Choroid plexus epithelial cell (primary cell): ENCODE results near the gene LCLAT1.

Experiments
- DNase-seq: peaks from one replicate; pipeline ENCODE4 v3.0.0-alpha.2; 2010; ENCODE audit warnings: low read depth
- H3K4me3 ChIP-seq: 2 replicates; pipeline ENCODE4 v1.5.1; 2011; ENCODE audit warnings: low read depth, mild to moderate bottlenecking, control low read depth, low read length, moderate library complexity
- TF ChIP-seq, protein P1 (sequence below): conservative IDR thresholded peaks from 2 replicates; pipeline ENCODE4 v1.5.1; 2011; ENCODE audit warnings: low read depth, mild to moderate bottlenecking, control low read depth, inconsistent platforms, low read length, moderate library complexity

Gene LCLAT1

DNA sequence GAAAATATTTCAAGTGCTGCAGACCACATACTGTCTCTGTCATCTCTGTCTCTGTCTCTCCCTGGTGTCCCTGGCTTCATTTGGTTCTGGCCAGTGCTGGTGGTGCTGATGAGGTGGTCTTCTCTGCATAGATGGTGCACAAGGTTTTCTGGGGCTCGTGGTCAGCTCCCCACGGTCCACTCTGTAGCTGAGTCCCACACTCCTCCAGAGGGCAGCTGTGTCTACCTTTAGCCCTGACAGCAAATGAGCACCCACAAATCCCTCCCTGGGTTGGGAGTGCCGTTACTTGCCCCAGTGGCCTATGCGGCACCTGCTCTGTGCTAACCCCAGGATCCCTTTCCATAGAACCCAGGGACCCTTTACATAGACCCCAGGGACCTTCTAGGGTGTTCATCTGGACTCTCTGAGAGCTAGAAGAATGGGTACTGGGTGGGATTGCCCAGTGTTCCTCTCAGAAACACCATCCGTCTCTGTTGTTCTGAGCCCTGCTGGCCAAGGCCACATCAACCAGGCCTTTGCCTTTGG, 230.9 kb downstream of the LCLAT1 start:
- no peak for DNase-seq
- H3K4me3 ChIP-seq = no peak overlapping the region
- TF ChIP-seq, protein P1, sequence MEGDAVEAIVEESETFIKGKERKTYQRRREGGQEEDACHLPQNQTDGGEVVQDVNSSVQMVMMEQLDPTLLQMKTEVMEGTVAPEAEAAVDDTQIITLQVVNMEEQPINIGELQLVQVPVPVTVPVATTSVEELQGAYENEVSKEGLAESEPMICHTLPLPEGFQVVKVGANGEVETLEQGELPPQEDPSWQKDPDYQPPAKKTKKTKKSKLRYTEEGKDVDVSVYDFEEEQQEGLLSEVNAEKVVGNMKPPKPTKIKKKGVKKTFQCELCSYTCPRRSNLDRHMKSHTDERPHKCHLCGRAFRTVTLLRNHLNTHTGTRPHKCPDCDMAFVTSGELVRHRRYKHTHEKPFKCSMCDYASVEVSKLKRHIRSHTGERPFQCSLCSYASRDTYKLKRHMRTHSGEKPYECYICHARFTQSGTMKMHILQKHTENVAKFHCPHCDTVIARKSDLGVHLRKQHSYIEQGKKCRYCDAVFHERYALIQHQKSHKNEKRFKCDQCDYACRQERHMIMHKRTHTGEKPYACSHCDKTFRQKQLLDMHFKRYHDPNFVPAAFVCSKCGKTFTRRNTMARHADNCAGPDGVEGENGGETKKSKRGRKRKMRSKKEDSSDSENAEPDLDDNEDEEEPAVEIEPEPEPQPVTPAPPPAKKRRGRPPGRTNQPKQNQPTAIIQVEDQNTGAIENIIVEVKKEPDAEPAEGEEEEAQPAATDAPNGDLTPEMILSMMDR = no peak

DNA sequence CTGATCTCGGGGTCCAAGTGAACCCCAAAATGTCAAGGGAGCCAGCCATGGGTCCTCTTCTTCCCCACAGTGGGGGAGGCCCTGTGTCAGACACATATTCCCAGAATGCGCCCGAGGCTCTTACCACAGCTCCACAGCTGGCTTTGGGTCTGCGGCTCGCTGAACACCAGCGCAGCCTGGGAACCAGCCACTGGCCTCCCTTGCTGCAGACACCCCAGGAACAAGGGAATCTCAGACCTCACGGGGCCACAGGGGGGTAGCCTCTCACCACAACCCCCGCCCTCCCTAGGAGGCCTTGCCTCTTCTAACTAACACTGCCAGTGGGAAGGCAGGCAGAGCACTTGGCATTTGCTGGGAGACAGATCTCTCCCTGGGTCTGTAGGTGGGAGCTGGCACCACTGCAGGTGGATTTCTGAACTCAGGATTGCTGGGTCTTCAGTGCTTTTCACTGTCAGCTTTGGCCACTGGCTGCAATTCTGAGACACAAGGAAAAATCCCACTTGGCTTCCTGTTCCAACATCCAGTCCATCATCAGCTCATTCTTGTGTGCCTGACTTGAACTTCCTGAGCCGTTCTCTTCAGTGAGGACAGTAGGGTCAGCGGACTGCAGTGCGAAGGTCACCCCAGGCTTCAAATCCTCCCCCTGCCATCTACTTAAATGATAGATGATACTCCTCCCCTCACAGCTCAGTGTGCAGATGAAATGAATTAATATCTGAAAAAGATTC, 231.5 kb downstream of the LCLAT1 start:
- no peak for DNase-seq
- TF ChIP-seq, protein P1 = no peak
- H3K4me3 ChIP-seq = no peak overlapping the region

DNA sequence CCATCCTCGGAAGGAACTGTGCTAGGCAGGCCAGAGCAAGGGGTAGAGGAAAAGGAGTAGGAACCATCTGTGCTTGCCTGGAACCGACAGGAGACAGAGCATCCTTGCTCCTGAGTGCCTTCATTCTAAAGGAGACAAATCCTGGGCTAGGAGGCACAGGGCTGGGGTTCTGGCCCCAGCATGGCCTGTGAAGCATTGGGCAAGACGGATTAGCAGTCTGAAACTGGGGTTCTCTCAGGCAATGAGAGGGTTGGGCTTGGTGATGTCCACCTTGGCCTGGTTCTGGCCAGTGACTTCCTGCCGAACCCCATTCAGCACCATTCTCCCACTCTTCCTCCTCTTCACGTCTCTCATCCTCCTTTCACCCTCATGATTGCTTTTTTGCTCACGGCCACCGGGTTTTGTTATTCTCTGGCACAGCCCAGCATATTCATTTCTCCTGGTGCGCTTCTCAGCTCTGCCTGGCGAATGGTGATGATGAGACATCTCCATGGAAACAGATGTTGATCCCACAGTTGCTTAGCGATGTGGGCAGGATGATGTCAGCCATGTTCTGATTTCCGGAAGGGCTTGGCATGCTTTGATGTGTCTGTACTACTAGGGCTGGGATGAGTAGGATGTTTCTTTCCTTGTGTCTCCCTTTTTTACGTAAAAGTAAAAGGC, 232.5 kb downstream of the LCLAT1 start:
- no peak for DNase-seq
- H3K4me3 ChIP-seq = no peak overlapping the region
- TF ChIP-seq, protein P1 = no peak

DNA sequence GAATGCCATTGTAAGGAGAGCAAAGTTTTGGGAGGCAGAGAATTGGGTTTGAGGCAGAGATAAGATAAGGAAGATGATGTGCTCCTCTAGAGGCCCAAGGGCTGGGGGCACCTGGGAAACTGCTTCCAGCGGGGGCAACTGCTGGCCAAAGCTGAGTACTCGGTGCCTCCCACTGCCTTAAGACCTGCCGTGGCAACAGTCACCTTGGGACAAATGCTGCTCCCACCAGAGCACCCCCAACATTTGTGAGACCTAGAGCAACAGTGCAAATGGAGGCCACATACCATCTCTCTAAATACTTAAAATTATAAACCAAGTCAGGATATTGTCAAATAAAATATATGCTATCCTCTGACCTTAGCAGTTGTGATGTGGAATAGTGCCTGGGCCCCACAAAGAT, 233.1 kb downstream of the LCLAT1 start:
- DNase-seq = no peak
- no peak overlapping the region for H3K4me3 ChIP-seq
- TF ChIP-seq, protein P1 = no peak

DNA sequence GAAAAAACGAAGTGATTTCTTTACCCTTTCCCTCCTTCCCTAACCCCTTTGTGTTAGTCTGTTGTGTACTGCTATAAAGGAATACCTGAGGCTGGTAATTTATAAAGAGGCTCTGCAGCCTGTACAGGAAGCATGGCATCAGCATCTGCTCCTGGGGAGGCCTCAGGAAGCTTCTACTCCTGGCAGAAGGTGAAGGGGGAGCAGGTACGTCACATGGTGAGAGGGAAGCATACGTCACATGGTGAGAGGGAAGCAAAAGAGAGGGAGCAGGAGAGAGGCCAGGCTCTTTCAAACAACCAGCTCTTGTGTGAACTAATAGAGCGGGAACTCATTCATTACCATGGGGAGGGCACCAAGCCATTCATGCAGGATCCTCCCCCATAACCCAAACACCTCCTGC, 234.0 kb downstream of the LCLAT1 start:
- TF ChIP-seq, protein P1 = no peak
- no peak overlapping the region for H3K4me3 ChIP-seq
- no peak for DNase-seq

DNA sequence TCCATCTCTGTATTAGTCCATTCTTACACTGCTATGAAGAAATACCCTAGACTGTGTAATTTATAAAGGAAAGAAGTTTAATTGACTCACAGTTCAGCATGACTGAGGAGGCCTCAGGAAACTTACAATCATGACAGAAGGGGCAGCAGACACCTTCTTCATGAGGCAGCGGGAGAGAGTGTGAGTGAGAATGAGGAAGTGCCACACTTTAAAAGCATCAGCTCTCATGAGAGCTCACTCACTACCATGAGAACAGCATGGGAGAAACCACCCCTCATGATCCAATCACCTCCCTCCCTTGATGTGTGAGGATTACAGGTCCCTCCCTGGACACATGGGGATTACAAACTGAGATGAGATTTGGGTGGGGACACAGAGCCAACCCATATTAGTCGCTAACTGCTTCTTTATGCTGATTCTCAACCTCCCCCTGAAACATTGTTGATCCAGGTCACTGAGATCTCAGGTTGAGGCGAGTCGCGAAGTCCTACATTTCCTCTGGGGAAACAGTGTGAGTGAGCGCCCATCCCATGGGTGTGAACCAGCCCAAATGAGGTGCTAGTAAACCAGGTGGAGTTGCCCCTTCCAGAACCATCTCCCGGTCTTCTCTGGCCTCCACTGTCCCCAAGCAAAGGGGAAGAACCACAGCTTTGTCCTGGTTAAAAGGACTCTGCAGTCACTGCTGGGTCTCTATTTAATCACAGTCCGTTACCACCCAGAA, 236.3 kb downstream of the LCLAT1 start:
- no peak for DNase-seq
- TF ChIP-seq, protein P1 = no peak
- H3K4me3 ChIP-seq = no peak overlapping the region
